Measurements from ENCODE around the gene LOX.
"Not testable (repeated sequence)": the region's sequence is repeated elsewhere in the genome, so short reads cannot be mapped to it uniquely, and the experiment has no call there.

The LOX gene

GRCh38 chr5:122111460-122111859, 33.4 kb upstream of the LOX start:
- Mint-ChIP-seq H3K36me3 (ENCODE audit: low read depth) (no peaks in the 10 kb centered on the region), H3K27ac (no peak overlapping the region), H3K9me3 (no peaks in the 10 kb centered on the region), H3K4me3 (no peak overlapping the region), H3K27me3 (no peaks in the 10 kb centered on the region), H3K4me1 (ENCODE audit: low read depth) (no peaks in the 10 kb centered on the region)
- intact Hi-C loops (cut with micrococcal nuclease): no loop called here

- H3K9me3 Mint-ChIP-seq: no peaks in the 10 kb centered on the region
- intact Hi-C loops (cut with micrococcal nuclease): no loop called here
- H3K4me3 Mint-ChIP-seq: no peak overlapping the region
These were observed 32.9 kb upstream of the LOX start for GRCh38 chr5:122110987-122111386.

GRCh38 chr5:122107016-122107415, 29.0 kb upstream of the LOX start:
- no peaks in the 10 kb centered on the region for H3K27me3 Mint-ChIP-seq
- H3K27ac Mint-ChIP-seq: no peak overlapping the region
- no peak overlapping the region for H3K4me3 Mint-ChIP-seq
- intact Hi-C loops (cut with micrococcal nuclease): no loop called here
- H3K4me1 Mint-ChIP-seq (ENCODE audit: low read depth): no peaks in the 10 kb centered on the region
- no peaks in the 10 kb centered on the region for H3K9me3 Mint-ChIP-seq
- H3K36me3 Mint-ChIP-seq (ENCODE audit: low read depth): no peaks in the 10 kb centered on the region

More at GRCh38 chr5:122110987-122111386, 32.9 kb upstream of the LOX start:
- Mint-ChIP-seq H3K27me3 (no peaks in the 10 kb centered on the region), H3K27ac (no peak overlapping the region), H3K4me1 (ENCODE audit: low read depth) (no peaks in the 10 kb centered on the region), H3K36me3 (ENCODE audit: low read depth) (no peaks in the 10 kb centered on the region)

- no peaks in the 10 kb centered on the region for H3K9me3 Mint-ChIP-seq
- intact Hi-C loops (cut with micrococcal nuclease): no loop called here
- H3K4me3 Mint-ChIP-seq: no peak overlapping the region
- no peak overlapping the region for H3K27ac Mint-ChIP-seq
- H3K36me3 Mint-ChIP-seq (ENCODE audit: low read depth): no peaks in the 10 kb centered on the region
- H3K4me1 Mint-ChIP-seq (ENCODE audit: low read depth): no peaks in the 10 kb centered on the region
- no peaks in the 10 kb centered on the region for H3K27me3 Mint-ChIP-seq
These were observed 27.9 kb upstream of the LOX start for GRCh38 chr5:122105909-122106308.

GRCh38 chr5:122102825-122103224, 24.8 kb upstream of the LOX start:
- no peak overlapping the region for H3K4me3 Mint-ChIP-seq
- no peaks in the 10 kb centered on the region for H3K36me3 Mint-ChIP-seq (ENCODE audit: low read depth)
- no peaks in the 10 kb centered on the region for H3K27me3 Mint-ChIP-seq
- no peak overlapping the region for H3K27ac Mint-ChIP-seq
- intact Hi-C loops (cut with micrococcal nuclease): no loop called here
- no peaks in the 10 kb centered on the region for H3K9me3 Mint-ChIP-seq
- no peaks in the 10 kb centered on the region for H3K4me1 Mint-ChIP-seq (ENCODE audit: low read depth)

- Mint-ChIP-seq H3K36me3 (ENCODE audit: low read depth) (no peaks in the 10 kb centered on the region), H3K4me3 (no peak overlapping the region), H3K27me3 (no peaks in the 10 kb centered on the region), H3K27ac (no peak overlapping the region), H3K9me3 (no peaks in the 10 kb centered on the region), H3K4me1 (ENCODE audit: low read depth) (no peaks in the 10 kb centered on the region)
- intact Hi-C loops (cut with micrococcal nuclease): no loop called here
These were observed 23.7 kb upstream of the LOX start for GRCh38 chr5:122101636-122102285.

GRCh38 chr5:122099060-122099790, 21.2 kb upstream of the LOX start:
- H3K4me3 Mint-ChIP-seq: no peak overlapping the region
- intact Hi-C loops (cut with micrococcal nuclease): no loop called here

GRCh38 chr5:122097391-122097790, 19.3 kb upstream of the LOX start:
- Mint-ChIP-seq H3K4me1 (ENCODE audit: low read depth) (no peaks in the 10 kb centered on the region), H3K36me3 (ENCODE audit: low read depth) (no peaks in the 10 kb centered on the region), H3K9me3 (no peaks in the 10 kb centered on the region), H3K27me3 (no peaks in the 10 kb centered on the region), H3K27ac (no peak overlapping the region), H3K4me3 (no peak overlapping the region)
- intact Hi-C loops (cut with micrococcal nuclease): no loop called here

More at GRCh38 chr5:122099060-122099790, 21.2 kb upstream of the LOX start:
- Mint-ChIP-seq H3K4me1 (ENCODE audit: low read depth) (no peaks in the 10 kb centered on the region), H3K9me3 (no peaks in the 10 kb centered on the region), H3K36me3 (ENCODE audit: low read depth) (no peaks in the 10 kb centered on the region), H3K27ac (no peak overlapping the region), H3K27me3 (no peaks in the 10 kb centered on the region)

GRCh38 chr5:122095158-122095557, 17.1 kb upstream of the LOX start:
- Mint-ChIP-seq H3K36me3 (ENCODE audit: low read depth) (no peaks in the 10 kb centered on the region), H3K9me3 (no peaks in the 10 kb centered on the region), H3K4me1 (ENCODE audit: low read depth) (no peaks in the 10 kb centered on the region), H3K27me3 (no peaks in the 10 kb centered on the region), H3K27ac (no peak overlapping the region), H3K4me3 (no peak overlapping the region)
- intact Hi-C loops (cut with micrococcal nuclease): no loop called here

GRCh38 chr5:122094251-122094650, 16.2 kb upstream of the LOX start:
- H3K4me3 Mint-ChIP-seq; H3K36me3 Mint-ChIP-seq (ENCODE audit: low read depth); H3K9me3 Mint-ChIP-seq; H3K27me3 Mint-ChIP-seq; intact Hi-C loops (cut with micrococcal nuclease); H3K4me1 Mint-ChIP-seq (ENCODE audit: low read depth); H3K27ac Mint-ChIP-seq: not testable (repeated sequence)

- Mint-ChIP-seq H3K36me3 (ENCODE audit: low read depth) (no peaks in the 10 kb centered on the region), H3K4me1 (ENCODE audit: low read depth) (no peaks in the 10 kb centered on the region), H3K9me3 (no peaks in the 10 kb centered on the region), H3K27ac (no peak overlapping the region), H3K27me3 (no peaks in the 10 kb centered on the region), H3K4me3 (no peak overlapping the region)
- intact Hi-C loops (cut with micrococcal nuclease): no loop called here
These were observed 15.5 kb upstream of the LOX start for GRCh38 chr5:122093415-122094180.

- Mint-ChIP-seq H3K27ac (no peak overlapping the region), H3K36me3 (ENCODE audit: low read depth) (no peaks in the 10 kb centered on the region), H3K4me1 (ENCODE audit: low read depth) (no peaks in the 10 kb centered on the region), H3K9me3 (no peaks in the 10 kb centered on the region), H3K27me3 (no peaks in the 10 kb centered on the region), H3K4me3 (no peak overlapping the region)
- intact Hi-C loops (cut with micrococcal nuclease): no loop called here
These were observed 14.0 kb upstream of the LOX start for GRCh38 chr5:122091936-122092600.

- Mint-ChIP-seq H3K9me3 (no peaks in the 10 kb centered on the region), H3K27ac (no peak overlapping the region), H3K4me3 (no peak overlapping the region), H3K4me1 (ENCODE audit: low read depth) (no peaks in the 10 kb centered on the region), H3K27me3 (no peaks in the 10 kb centered on the region), H3K36me3 (ENCODE audit: low read depth) (no peaks in the 10 kb centered on the region)
- intact Hi-C loops (cut with micrococcal nuclease): no loop called here
These were observed 11.3 kb upstream of the LOX start for GRCh38 chr5:122089096-122090013.
